Measurements from ENCODE around the gene JPT2.
"Not testable (repeated sequence)": the region's sequence is repeated elsewhere in the genome, so short reads cannot be mapped to it uniquely, and the experiment has no call there.

The JPT2 gene

DNA sequence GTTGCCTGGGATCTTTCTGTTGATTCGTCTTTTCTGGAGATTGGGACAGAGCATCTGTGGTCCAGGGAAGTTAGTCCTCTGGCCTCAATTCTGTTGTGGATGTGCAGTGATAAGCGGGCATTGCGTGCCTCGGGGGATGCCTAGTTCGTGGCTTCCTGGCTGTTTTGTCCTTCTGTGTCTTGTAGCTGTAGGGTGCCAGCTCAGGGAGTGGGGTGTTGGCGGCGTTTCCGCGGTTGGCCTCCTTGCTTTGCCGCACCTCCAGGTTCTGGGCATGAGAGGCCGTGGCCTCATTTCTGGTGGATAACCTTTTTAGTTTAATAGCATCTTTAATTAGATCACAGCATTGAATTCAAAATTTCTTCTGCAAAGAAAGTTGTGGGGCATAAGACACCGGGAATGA lies 1.4 kb upstream of the JPT2 start:
- DNase-seq: no peak

DNA sequence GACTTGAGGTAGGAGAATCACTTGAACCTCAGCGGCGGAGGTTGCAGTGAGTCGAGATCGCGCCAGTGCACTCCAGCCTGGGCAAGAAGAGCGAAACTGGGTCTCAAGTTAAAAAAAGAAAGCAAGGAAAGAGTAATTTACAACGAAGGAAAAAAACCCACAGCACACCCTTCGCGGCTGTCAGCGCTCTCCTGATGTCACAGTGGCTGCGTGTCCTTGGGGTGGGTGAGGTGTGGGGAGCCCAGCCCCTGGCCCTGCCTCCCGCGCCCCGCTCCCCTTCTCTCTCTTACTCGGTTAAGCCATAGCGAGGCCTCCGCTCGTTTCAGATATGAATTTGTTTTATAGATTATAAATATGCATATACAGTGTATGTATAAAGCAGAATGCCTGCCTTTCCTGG lies 740 bp upstream of the JPT2 start:
- no peak for DNase-seq

DNA sequence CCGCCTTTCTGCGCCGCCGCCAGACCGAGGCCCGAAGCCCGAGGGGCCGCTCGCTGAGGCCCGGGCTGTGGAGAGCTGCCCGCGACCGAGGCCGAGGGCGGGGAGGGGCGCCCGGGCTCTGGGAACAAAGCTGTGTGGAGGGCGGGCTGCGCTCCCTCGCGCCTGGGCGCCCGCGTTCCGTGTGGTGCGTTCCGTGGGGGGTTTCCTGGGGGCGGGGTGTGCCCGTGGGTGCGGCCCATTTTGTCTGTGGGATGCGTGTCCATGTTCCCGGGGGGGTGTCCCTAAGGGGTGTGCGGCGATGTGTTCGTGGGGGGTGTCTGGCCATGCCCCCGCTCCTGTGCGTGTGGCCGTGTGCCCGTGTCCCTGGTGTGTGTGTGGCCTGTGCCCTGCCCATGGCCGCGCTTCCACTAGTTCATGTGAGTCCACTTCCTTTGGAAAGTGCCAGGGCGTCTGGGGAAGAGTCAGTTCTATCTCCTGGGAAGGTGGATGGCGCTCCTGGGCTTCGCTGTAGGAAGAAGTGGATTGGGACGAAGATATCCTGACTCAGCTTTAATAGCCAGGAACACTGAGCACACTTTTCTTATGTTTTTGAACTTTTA lies 520 bp downstream of the JPT2 start:
- DNase-seq: peak in 1 of 2 donors; percentile 34

DNA sequence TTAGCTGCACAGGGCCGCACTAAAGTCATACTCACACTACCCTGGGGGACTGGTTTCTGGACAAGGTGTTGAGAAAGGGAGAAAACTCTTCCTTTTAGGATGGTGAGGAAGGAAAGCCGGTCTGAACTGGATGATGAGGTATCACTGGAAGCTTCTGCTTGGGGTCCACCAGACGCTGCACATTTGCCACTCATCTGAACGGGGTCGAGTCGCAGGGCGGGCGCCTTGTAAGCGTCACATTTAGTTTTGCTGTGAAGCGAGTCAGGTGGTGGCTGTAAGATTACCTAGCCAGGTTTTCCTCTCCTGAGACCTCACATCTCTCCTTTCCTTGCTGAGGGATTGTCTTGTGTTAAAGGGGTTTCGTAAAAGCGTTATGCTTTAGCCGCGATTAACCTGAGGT lies 2.3 kb downstream of the JPT2 start:
- no peak for DNase-seq

DNA sequence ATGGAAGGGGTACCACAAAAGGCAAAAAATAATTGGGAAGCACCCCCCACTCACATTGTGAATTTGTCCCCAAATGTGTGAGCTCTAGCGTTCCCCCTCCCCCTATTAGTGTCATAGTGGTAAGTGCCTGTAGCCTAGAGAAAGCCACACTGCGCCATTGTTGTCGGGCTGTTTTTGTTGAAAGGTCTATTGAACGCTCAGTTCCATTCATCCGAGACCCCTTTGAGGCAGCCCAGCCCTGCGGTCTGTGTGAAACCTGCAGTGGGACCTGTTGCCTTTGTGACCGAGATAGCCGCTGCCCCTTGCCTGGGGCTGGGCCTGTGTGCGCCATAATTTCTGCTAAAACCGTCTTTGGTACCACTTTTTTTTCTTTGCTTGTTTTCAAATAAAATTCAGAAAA lies 3.0 kb downstream of the JPT2 start:
- no peak for DNase-seq

DNA sequence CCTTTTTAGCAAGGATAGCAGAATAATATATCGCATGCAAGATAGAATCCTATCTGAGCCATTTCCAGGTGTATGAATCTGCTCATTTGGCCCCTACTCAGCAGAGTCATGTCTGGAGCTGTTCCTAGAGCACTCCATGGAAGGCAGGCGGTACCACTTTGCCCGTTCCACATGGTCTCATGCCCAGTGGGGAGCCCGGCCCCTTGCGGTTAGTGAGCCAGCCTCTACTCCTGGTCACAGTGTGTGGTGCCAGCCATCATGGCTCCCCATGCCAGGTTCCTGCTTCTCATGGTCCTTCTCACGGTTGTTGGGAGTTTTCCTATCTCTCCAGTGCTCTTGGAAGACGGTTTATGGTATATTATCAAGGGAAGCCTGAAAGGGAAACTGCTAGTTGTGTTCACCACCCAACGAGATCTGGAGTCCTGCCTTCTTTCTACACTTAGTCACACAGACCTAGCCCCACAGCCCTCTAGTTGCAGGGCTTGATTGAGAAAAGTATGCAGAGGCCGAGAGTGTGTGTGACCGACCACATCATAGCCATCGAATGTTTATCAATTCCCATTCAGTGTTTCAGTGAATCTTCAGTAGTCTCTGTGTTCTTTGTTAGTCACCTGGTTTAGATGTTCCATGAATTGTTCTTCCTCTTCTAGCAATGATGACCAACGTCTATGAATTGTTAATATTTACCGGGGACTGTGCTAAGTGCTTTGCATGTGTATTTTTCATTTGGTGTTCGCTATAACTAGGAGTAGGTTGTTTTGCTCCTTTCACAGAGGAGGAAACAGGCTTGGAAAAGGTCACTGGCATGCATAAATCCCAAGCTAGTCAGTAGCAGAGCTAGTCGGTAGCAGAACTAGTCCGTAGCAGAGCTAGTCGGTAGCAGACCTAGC lies 9.6 kb downstream of the JPT2 start:
- DNase-seq: no peak

DNA sequence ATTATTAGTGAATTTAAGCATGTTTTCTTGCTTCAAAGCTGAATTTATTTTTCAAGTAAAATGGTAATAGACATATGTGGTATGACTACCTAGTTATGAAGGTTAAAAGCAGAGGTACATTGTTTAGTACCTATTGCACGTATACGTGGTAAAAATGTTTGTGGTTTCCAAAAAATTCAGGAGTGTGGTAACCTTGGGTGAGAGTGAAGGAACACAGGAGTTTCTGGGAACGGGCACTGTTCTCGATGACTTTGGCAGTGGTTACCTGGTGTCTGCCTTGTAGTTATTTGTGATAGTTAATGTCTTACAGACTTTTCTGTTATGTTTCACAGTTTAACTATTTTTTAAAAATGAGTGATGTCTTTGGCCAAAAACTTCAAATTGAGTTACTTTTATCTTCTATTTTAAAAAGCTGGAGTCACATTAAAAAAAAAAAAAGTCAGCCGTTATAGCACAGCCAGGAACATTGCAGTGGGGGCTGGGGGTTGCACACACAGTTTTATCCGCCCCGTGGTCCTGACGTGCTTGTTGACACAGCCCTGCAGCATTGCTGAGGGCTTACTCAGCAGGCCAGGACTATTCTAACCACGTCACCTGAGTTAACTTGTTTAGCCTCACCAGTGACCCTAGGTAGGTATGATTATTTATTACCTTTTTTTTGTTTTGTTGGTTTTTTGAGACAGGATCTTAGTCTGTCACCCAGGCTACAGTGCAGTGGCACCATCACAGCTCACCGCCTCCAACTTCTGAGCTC lies 10.9 kb downstream of the JPT2 start:
- no peak for DNase-seq

DNA sequence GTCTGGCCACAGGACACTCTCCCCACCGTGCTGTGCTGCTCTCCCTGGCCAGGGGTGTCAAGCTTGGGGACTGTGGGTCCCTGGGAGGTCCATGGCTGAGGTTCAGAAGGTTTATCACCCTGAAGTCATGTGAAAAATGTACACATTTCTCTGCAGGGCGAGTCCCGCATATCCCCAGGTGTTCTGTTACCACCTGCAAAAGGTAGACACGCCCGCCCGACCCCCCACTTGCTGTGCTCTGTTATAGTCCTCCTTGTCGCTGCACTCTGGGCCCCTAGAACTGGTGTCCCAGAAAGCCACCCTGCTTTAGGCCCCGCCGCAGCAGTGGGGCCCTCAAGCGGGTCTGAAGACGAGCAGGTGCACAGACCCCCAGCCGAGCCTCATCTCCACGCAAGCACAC lies 11.8 kb downstream of the JPT2 start:
- DNase-seq: no peak

DNA sequence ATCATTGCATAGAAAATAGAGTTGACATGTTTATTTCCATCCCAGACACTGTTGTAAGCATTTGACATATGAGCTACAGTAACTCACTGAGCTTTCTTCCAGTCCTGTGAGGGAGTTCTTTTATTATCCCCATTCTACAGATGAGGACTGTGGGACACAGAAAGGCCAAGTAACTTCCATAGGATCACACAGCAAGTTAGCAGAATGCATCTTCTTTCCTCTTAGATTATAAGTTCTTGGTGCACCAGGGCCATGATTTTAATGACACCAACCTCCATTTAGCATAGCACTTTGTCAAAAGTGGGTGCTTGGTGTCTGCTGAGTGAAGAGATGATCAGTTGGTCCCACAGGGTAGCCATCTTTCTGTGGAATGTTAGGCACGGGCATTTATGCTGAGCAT lies 12.7 kb downstream of the JPT2 start:
- no peak for DNase-seq

DNA sequence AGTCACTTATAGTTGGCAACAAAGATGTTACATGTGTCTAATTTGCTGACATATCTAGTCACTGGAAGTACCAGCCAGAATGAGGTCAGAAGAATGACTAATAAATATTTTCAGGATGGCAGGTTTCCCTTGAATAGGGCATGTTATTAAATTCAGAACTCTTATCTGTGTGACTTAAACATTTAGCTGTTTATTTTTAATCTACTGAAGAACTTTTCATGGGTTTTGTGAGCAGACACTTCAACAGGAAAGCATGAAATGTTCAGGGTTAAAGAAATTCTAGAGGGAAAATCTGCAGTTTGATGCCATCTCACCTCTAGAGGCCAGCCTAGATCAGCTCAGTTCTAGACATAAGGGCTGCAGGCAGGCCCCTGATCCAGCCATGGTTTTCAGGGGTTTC lies 13.2 kb downstream of the JPT2 start:
- no peak for DNase-seq

DNA sequence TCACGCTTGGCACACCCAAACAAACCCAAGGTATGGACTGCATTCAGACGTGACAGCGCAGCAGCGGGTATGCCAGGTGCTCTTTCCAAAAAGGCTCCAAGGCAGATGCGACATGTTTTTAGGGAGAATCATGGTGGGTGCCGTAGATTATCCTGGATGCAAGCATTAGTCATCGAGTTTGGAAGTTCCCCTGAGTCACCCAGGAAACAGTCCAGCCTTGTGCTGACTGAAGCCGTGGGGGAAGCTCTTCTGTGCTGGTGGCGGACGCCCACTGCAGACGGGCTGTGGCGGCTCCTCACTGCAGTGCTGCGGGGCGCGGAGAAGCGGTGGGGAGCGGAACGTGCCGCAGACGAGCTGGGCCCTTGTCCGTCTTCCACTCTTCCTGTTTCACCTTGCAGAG lies 13.9 kb downstream of the JPT2 start:
- DNase-seq: peak in 1 of 2 donors; percentile 19

DNA sequence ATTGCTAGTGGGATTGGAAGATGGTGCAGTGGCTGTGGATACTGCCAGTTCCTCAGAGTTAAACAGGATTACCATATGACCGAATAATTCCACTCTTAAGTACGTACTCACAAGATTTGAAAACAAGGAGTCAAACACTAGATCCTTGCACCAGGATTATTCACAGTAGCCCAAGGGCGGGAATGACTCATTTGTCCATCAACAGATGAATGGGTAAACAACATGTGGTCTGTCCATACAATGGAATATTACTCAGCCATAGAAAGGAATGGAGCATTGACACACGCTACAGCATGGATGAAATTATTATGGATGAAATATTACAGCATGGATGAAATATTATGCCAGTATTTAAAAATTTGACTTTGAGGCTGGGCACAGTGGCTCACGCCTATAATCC lies 18.8 kb downstream of the JPT2 start:
- DNase-seq: no peak

DNA sequence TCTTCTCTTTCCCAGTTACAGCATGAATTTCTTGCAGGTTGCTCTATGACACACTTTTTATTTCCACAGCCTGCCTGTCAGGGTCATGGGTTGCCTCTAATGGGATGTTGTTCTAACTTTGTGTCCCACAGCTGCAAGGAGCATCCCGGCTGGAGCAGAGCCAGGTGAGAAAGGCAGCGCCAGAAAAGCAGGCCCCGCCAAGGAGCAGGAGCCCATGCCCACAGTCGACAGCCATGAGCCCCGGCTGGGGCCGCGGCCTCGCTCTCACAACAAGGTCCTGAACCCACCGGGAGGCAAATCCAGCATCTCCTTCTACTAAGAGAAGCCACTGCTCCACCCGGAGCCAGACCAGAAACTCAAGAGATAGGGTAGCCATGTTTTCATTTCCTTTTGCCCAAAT lies 20.6 kb downstream of the JPT2 start:
- DNase-seq: no peak

DNA sequence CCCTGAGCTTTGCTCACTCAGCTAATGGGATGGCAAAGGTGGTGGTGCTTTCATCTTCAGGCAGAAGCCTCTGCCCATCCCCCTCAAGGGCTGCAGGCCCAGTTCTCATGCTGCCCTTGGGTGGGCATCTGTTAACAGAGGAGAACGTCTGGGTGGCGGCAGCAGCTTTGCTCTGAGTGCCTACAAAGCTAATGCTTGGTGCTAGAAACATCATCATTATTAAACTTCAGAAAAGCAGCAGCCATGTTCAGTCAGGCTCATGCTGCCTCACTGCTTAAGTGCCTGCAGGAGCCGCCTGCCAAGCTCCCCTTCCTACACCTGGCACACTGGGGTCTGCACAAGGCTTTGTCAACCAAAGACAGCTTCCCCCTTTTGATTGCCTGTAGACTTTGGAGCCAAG lies 22.2 kb downstream of the JPT2 start:
- DNase-seq: no peak

DNA sequence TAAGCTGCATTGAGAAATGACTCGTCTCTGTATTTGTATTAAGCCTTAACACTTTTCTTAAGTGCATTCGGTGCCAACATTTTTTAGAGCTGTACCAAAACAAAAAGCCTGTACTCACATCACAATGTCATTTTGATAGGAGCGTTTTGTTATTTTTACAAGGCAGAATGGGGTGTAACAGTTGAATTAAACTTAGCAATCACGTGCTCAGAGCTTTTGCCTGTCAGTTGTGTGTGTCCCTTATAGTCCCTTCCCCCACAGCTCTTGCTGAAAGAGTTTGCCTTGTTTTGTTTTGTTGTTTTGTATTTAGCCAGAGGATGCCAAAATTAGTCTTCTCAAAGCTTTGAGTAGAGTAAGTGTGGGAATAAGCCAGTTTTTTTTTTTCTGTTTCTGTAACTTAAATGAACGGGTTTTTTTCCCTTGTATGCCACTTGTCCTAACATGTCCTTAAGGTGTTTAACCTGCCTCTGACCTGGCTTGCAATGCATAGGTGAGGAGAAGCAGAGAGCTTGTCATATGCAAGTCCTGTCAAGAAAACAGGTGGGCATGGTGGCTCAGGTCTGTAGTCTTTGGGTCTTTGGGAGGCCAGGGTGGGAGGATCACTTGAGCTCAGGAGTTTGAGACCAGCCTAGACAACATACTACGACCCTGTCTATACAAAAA lies 23.3 kb downstream of the JPT2 start:
- no peak for DNase-seq

DNA sequence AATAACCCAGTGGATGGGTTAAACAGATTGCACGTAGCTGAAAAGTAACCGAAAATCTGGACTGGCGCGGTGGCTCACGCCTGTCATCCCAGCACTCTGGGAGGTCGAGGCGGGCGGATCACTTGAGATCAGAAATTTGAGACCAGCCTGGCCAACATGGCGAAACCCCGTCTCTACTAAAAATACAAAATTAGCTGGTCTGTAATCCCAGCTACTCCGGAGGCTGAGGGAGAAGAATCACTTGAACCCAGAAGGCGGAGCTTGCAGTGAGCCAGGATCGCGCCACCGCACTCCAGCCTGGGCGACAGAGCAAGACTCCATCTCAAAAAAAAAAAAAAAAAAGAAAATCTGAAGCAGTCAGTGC lies 27.2 kb downstream of the JPT2 start:
- DNase-seq: not testable (repeated sequence)

DNA sequence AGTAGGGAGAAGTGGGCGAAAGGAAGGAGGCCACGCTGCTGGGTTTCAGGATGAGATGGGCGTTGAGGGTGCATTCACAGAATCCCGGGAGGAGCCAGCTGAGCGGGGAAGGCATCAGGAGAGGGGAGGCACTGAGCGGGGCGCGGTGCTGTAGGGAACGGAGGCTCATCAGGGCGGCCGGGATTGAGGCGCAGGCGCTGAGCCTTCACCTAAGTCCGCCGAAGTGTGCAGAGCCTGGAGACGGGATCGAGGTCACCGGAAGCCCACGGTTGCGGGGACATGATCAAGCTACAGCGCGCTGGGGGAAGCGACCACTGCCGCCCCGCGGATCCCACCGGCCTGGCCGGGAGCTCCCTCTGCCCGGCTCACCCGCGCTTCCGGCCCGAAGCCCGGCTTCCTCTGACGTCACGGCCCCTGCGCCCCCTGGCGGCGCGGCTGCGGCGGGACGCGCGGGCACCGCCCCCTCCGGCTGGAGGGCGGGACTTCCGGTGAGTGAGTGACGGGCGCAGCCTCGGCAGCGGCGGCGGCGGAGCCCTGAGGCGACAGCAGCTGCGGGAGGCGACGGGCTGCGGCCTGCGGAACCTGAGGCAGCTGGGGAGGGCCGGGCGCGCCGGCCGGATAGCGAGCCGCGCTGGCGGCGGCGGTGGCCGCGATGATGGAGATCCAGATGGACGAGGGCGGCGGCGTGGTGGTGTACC lies 27.8 kb downstream of the JPT2 start, which contains the start of gene MAPK8IP3:
Gene MAPK8IP3 (plus strand): TSS at position 508 of the 698 bp plus-strand sequence. CDS start 145 bp downstream, at position 653.
- DNase-seq: peak; percentile 93

DNA sequence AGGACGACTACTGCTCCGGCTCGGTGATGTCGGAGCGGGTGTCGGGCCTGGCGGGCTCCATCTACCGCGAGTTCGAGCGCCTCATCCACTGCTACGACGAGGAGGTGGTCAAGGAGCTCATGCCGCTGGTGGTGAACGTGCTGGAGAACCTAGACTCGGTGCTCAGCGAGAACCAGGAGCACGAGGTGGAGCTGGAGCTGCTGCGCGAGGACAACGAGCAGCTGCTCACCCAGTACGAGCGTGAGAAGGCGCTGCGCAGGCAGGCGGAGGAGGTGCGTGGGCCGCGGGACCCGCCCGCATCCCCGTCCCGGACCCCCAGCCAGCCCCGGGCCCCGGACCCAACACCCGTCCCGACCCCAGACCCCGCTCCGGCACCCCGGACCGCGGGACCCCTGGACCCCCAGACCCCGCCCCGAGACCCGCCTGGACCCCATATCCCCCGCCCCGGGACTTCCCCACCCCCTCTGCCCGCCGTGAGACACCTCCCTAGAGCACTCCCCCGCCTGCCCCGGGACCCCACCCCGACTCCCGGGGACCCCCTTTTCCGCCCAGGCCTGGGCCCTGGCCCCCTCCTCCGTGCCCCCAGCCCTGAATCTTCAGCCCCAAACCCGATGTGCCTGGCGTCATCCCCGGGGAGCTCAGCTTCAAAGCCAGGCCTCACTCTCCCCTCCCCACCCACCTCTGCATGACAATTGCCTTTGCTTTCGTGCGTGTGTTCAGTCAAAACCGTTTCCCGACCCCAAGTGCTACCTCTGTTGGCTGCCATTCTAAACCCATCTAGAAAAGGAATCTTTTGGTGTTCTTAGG lies 28.5 kb downstream of the JPT2 start:
- peak in 1 of 2 donors; percentile 22 for DNase-seq

DNA sequence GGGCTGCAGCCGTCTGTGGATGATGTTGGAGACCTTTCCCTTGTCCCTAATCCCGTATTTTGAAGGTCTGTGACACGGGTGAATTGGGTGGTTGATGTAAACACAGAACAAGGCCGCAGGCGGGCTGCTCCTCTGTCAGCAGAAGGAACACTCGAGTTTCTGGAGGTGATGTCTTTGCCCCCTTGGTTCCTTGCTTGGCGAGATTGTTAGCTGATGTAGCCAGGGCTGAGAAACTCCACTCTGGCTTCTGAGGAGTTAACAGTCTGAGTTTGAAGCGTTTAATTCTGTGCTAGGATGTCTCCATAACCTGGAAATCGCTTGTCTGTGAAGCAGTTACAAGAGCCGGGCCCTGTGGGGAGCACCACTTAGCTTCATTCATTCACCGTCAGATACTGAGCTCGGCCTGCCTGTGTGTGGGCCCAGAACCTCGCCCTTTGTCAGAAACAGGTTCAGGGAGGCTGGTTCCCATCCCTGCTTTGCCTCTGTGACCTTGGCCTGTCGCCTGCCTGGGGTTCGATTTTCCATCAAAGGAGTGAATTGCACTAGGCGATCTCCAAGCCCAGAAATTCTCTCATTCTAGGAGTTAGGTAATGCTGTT lies 29.2 kb downstream of the JPT2 start:
- DNase-seq: peak; percentile 8 to 12

DNA sequence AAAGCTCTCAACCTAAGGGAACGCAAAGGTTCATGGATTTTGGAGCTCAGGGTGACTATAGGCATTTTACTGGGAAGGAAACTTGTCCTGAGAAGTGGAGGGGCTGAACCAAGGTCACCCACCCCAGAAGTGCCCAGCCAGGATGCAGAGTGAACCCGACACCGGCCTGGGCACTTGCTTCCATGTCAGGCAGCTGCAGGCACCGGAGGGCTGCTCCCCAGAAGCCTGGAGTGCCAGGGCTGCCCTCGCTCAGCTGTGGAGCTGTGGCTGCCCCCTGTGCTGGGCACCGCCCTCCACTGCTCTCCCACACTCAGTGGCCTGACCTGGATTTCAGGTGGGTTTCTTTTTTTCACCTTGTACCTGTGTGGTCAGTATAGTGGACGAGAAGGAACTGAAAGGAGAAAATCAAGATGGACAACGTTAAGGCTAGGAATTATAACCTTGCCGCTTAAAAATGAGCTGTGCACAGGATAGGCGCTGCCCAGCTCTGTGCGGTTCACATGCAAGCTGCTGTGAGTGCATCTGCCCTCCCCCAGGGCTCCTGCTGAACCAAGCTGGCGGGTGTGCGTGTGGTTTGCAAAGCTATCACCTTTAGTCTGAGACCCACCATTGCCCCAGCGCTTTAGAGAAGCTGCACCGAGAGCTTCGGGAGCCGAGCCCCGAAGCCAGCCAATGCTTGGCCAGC lies 30.1 kb downstream of the JPT2 start:
- DNase-seq: no peak

All from inflammatory macrophage (primary cell).